Measurements from ENCODE around the gene PIP4P1. TPM values are rescaled to one million over a fixed set of nuclear protein-coding genes. Genes with fewer than 3 reads are reported as not detected.
"Not testable (repeated sequence)": the region's sequence is repeated elsewhere in the genome, so short reads cannot be mapped to it uniquely, and the experiment has no call there.

PIP4P1 gene
- total and polyA plus RNA-seq, 4 donors: 13.2 to 14.9 (median 14.3) TPM

DNA sequence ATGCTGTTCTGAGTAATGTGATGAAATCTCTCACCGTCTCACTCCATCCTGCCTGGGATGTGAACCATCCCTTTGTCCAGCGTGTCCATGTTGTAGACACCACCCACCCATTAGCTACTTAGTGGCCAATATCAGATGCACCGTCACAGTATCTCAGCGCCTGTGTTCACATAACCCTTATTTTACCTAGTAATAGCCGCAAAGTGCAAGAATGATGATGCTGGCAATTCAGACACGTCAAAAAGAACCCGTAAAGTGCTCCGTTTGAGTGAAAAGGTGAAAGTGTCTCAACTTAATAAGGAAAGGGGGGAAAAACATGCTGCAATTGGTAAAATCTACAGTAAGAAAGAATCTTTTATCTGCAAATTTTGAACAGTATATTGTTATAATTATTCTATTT is 47.1 kb upstream of the PIP4P1 start:
- Histone ChIP-seq H3K27me3 (ENCODE audit: control insufficient read depth in 4 of 4, insufficient read depth in 4 of 4, low read length in 3 of 4) (no peaks in the 10 kb centered on the region), H3K9ac (ENCODE audit: low read depth in 1 of 2, low read length in 2 of 2) (no peak overlapping the region), H3K4me1 (ENCODE audit: control insufficient read depth in 4 of 4, insufficient read depth in 4 of 4, low read length in 3 of 4) (no peaks in the 10 kb centered on the region), H3K36me3 (ENCODE audit: control insufficient read depth in 4 of 4, insufficient read depth in 3 of 4, low read depth in 1 of 4, low read length in 3 of 4) (no peaks in the 10 kb centered on the region), H3K4me3 (ENCODE audit: low read depth in 1 of 3, low read length in 3 of 3) (no peak overlapping the region), H3K27ac (ENCODE audit: low read depth in 1 of 2, low read length in 2 of 2) (no peak overlapping the region), H3K9me3 (ENCODE audit: control insufficient read depth in 4 of 4, low read length in 3 of 4) (no peaks in the 10 kb centered on the region)
- TF ChIP-seq, protein P1, sequence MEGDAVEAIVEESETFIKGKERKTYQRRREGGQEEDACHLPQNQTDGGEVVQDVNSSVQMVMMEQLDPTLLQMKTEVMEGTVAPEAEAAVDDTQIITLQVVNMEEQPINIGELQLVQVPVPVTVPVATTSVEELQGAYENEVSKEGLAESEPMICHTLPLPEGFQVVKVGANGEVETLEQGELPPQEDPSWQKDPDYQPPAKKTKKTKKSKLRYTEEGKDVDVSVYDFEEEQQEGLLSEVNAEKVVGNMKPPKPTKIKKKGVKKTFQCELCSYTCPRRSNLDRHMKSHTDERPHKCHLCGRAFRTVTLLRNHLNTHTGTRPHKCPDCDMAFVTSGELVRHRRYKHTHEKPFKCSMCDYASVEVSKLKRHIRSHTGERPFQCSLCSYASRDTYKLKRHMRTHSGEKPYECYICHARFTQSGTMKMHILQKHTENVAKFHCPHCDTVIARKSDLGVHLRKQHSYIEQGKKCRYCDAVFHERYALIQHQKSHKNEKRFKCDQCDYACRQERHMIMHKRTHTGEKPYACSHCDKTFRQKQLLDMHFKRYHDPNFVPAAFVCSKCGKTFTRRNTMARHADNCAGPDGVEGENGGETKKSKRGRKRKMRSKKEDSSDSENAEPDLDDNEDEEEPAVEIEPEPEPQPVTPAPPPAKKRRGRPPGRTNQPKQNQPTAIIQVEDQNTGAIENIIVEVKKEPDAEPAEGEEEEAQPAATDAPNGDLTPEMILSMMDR (IDR thresholded peaks at IDR 0.05; ENCODE audit: low read depth, low read length, missing input control): no peak
- TF ChIP-seq NR2F2 (IDR thresholded peaks at IDR 0.05): no peak
- TF ChIP-seq RAD21 (IDR thresholded peaks at IDR 0.05): no peak
- no peak for TF ChIP-seq EGR1 (IDR thresholded peaks at IDR 0.05; ENCODE audit: low read depth in 2 of 2)
- no peak for TF ChIP-seq TAF1 (conservative IDR thresholded peaks at IDR 0.05)
- TF ChIP-seq, protein P2, sequence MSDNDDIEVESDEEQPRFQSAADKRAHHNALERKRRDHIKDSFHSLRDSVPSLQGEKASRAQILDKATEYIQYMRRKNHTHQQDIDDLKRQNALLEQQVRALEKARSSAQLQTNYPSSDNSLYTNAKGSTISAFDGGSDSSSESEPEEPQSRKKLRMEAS (IDR thresholded peaks at IDR 0.05): no peak
- no peak for TF ChIP-seq FOXA1 (IDR thresholded peaks at IDR 0.05)
- no peak for DNase-seq (ENCODE audit: low spot score)
- WGBS: 94% methylated on average over 8 of the region's 8 CpGs

DNA sequence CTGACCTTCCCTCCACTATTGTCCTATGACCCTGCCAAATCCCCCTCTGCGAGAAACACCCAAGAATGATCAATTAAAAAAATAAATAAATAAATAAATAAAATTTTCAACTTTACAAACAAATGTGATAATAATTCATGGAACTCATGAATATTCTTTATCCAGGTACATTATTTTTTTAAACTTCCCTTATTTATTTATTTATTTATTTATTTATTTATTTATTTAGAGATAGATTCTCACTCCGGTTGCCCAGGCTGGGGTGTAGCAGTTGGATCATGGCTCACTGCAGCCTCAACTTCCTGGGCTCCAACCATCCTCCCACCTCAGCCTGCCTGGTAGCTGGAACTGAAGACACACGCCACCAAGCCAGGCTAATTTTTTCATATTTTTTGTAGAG is 46.3 kb upstream of the PIP4P1 start:
- not testable (repeated sequence) for H3K36me3 ChIP-seq (ENCODE audit: control insufficient read depth in 4 of 4, insufficient read depth in 3 of 4, low read depth in 1 of 4, low read length in 3 of 4); H3K9ac ChIP-seq (ENCODE audit: low read depth in 1 of 2, low read length in 2 of 2); DNase-seq (ENCODE audit: low spot score); H3K9me3 ChIP-seq (ENCODE audit: control insufficient read depth in 4 of 4, low read length in 3 of 4); H3K27ac ChIP-seq (ENCODE audit: low read depth in 1 of 2, low read length in 2 of 2); H3K4me3 ChIP-seq (ENCODE audit: low read depth in 1 of 3, low read length in 3 of 3); H3K27me3 ChIP-seq (ENCODE audit: control insufficient read depth in 4 of 4, insufficient read depth in 4 of 4, low read length in 3 of 4); H3K4me1 ChIP-seq (ENCODE audit: control insufficient read depth in 4 of 4, insufficient read depth in 4 of 4, low read length in 3 of 4)
- 77% methylated on average over 3 of the region's 3 CpGs for WGBS

DNA sequence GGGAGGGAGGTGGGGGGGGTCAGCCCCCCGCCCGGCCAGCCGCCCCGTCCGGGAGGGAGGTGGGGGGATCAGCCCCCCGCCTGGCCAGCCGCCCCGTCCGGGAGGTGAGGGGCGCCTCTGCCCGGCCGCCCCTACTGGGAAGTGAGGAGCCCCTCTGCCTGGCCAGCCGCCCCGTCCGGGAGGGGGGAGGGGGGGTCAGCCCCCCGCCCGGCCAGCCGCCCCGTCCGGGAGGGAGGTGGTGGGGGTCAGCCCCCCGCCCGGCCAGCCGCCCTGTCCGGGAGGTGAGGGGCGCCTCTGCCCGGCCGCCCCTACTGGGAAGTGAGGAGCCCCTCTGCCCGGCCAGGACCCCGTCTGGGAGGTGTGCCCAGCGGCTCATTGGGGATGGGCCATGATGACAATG is 45.5 kb upstream of the PIP4P1 start:
- not testable (repeated sequence) for H3K27ac ChIP-seq (ENCODE audit: low read depth in 1 of 2, low read length in 2 of 2); H3K9ac ChIP-seq (ENCODE audit: low read depth in 1 of 2, low read length in 2 of 2); H3K4me3 ChIP-seq (ENCODE audit: low read depth in 1 of 3, low read length in 3 of 3); H3K27me3 ChIP-seq (ENCODE audit: control insufficient read depth in 4 of 4, insufficient read depth in 4 of 4, low read length in 3 of 4); H3K4me1 ChIP-seq (ENCODE audit: control insufficient read depth in 4 of 4, insufficient read depth in 4 of 4, low read length in 3 of 4); H3K9me3 ChIP-seq (ENCODE audit: control insufficient read depth in 4 of 4, low read length in 3 of 4); H3K36me3 ChIP-seq (ENCODE audit: control insufficient read depth in 4 of 4, insufficient read depth in 3 of 4, low read depth in 1 of 4, low read length in 3 of 4); DNase-seq (ENCODE audit: low spot score)
- WGBS: 88% methylated on average over 5 of the region's 30 CpGs

DNA sequence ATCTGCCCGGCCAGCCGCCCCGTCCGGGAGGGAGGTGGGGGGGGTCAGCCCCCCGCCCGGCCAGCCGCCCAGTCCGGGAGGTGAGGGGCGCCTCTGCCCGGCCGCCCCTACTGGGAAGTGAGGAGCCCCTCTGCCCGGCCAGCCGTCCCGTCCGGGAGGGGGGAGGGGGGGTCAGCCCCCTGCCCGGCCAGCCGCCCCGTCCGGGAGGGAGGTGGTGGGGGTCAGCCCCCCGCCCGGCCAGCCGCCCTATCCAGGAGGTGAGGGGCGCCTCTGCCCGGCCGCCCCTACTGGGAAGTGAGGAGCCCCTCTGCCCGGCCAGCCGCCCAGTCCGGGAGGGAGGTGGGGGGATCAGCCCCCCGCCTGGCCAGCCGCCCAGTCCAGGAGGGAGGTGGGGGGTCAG is 45.0 kb upstream of the PIP4P1 start:
- WGBS: 94% methylated on average over 12 of the region's 30 CpGs
- H3K4me3 ChIP-seq (ENCODE audit: low read depth in 1 of 3, low read length in 3 of 3); H3K27me3 ChIP-seq (ENCODE audit: control insufficient read depth in 4 of 4, insufficient read depth in 4 of 4, low read length in 3 of 4); H3K27ac ChIP-seq (ENCODE audit: low read depth in 1 of 2, low read length in 2 of 2); H3K9ac ChIP-seq (ENCODE audit: low read depth in 1 of 2, low read length in 2 of 2); DNase-seq (ENCODE audit: low spot score); H3K9me3 ChIP-seq (ENCODE audit: control insufficient read depth in 4 of 4, low read length in 3 of 4); H3K36me3 ChIP-seq (ENCODE audit: control insufficient read depth in 4 of 4, insufficient read depth in 3 of 4, low read depth in 1 of 4, low read length in 3 of 4); H3K4me1 ChIP-seq (ENCODE audit: control insufficient read depth in 4 of 4, insufficient read depth in 4 of 4, low read length in 3 of 4): not testable (repeated sequence)

DNA sequence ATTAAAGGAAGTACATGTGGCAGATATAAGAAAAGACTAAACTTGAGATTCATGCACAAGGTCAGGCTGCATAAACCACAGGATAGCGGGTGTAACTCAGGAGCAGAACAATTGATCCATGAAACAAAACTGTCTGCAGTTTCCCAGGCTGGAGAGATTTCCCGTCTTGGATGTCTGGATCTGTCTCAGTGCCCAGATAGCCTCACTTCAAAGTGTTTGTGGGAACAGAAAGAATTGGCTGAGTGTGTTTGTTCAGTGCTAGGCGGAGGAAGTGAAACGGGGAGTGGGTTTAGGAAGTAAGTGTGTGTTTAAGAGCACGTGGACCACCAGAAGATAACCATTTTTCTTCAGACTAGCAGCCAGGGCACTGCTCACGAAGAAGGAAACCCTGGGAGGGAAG is 42.7 kb upstream of the PIP4P1 start:
- DNase-seq (ENCODE audit: low spot score): no peak
- Histone ChIP-seq H3K9me3 (ENCODE audit: control insufficient read depth in 4 of 4, low read length in 3 of 4) (no peaks in the 10 kb centered on the region), H3K9ac (ENCODE audit: low read depth in 1 of 2, low read length in 2 of 2) (no peak overlapping the region), H3K4me1 (ENCODE audit: control insufficient read depth in 4 of 4, insufficient read depth in 4 of 4, low read length in 3 of 4) (no peaks in the 10 kb centered on the region), H3K36me3 (ENCODE audit: control insufficient read depth in 4 of 4, insufficient read depth in 3 of 4, low read depth in 1 of 4, low read length in 3 of 4) (no peaks in the 10 kb centered on the region), H3K27ac (ENCODE audit: low read depth in 1 of 2, low read length in 2 of 2) (no peak overlapping the region), H3K27me3 (ENCODE audit: control insufficient read depth in 4 of 4, insufficient read depth in 4 of 4, low read length in 3 of 4) (no peaks in the 10 kb centered on the region), H3K4me3 (ENCODE audit: low read depth in 1 of 3, low read length in 3 of 3) (no peak overlapping the region)
- WGBS: 53% methylated on average over 6 of the region's 6 CpGs
- TF ChIP-seq, protein P3, sequence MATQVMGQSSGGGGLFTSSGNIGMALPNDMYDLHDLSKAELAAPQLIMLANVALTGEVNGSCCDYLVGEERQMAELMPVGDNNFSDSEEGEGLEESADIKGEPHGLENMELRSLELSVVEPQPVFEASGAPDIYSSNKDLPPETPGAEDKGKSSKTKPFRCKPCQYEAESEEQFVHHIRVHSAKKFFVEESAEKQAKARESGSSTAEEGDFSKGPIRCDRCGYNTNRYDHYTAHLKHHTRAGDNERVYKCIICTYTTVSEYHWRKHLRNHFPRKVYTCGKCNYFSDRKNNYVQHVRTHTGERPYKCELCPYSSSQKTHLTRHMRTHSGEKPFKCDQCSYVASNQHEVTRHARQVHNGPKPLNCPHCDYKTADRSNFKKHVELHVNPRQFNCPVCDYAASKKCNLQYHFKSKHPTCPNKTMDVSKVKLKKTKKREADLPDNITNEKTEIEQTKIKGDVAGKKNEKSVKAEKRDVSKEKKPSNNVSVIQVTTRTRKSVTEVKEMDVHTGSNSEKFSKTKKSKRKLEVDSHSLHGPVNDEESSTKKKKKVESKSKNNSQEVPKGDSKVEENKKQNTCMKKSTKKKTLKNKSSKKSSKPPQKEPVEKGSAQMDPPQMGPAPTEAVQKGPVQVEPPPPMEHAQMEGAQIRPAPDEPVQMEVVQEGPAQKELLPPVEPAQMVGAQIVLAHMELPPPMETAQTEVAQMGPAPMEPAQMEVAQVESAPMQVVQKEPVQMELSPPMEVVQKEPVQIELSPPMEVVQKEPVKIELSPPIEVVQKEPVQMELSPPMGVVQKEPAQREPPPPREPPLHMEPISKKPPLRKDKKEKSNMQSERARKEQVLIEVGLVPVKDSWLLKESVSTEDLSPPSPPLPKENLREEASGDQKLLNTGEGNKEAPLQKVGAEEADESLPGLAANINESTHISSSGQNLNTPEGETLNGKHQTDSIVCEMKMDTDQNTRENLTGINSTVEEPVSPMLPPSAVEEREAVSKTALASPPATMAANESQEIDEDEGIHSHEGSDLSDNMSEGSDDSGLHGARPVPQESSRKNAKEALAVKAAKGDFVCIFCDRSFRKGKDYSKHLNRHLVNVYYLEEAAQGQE (IDR thresholded peaks at IDR 0.05): no peak
- no peak for TF ChIP-seq HNF4A (conservative IDR thresholded peaks at IDR 0.05)
- TF ChIP-seq, protein P1 (IDR thresholded peaks at IDR 0.05; ENCODE audit: low read depth, low read length, missing input control): no peak
- TF ChIP-seq, protein P4, sequence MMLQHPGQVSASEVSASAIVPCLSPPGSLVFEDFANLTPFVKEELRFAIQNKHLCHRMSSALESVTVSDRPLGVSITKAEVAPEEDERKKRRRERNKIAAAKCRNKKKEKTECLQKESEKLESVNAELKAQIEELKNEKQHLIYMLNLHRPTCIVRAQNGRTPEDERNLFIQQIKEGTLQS (IDR thresholded peaks at IDR 0.05): no peak
- TF ChIP-seq FOXA2 (IDR thresholded peaks at IDR 0.05): no peak
- no peak for TF ChIP-seq TAF1 (conservative IDR thresholded peaks at IDR 0.05)
- no peak for TF ChIP-seq YY1 (IDR thresholded peaks at IDR 0.05)
